ENCODE data around the gene AIFM2. TPM values are rescaled to one million over a fixed set of nuclear protein-coding genes. Genes with fewer than 3 reads are reported as not detected.

Gene AIFM2
- total and polyA plus RNA-seq, 9 of the 15 experiments (the other 6 are each of a cell fraction or from before 2014, with no cell fraction given): 2.7 to 14.1 (median 9.2) TPM

- TF ChIP-seq ZBTB17 (CRISPR knock-in tag; IDR thresholded peaks at IDR 0.05) (0 out of 2 replicates have a peak, but pooled peaks have one; percentile 25), THAP12 (CRISPR knock-in tag; IDR thresholded peaks at IDR 0.05) (no peak), ZNF830 (CRISPR knock-in tag; IDR thresholded peaks at IDR 0.05) (no peak), EP400 (IDR thresholded peaks at IDR 0.05) (peak; percentile 70), ETS1 (conservative IDR thresholded peaks at IDR 0.05; ENCODE audit: control insufficient read depth, low read depth, low read length) (0 out of 2 replicates have a peak, but pooled peaks have one; percentile 64), ZNF592 (IDR thresholded peaks at IDR 0.05) (peak; percentile 59), PHB2 (IDR thresholded peaks at IDR 0.05; ENCODE audit: low read depth) (no peak), ESRRA (IDR thresholded peaks at IDR 0.05; ENCODE audit: borderline replicate concordance, low read depth) (peak; percentile 99), BACH1 (tag; IDR thresholded peaks at IDR 0.05) (peak; percentile 83), ZNF134 (CRISPR knock-in tag; conservative IDR thresholded peaks at IDR 0.05) (no peak), RNF2 (IDR thresholded peaks at IDR 0.05) (no peak), GATAD2A (IDR thresholded peaks at IDR 0.05) (0 out of 2 replicates have a peak, but pooled peaks have one; percentile 53), MAFF (IDR thresholded peaks at IDR 0.05; ENCODE audit: low read length) (no peak; the same call in 1 of the 2 replicates), IRF9 (tag; IDR thresholded peaks at IDR 0.05) (no peak), RBM25 (IDR thresholded peaks at IDR 0.05; ENCODE audit: low read depth, low read length, severe bottlenecking) (no peak), MNT (conservative IDR thresholded peaks at IDR 0.05) (peak; percentile 11 to 64; a peak in 1 of 4 replicates), SIRT6 (IDR thresholded peaks at IDR 0.05; ENCODE audit: low read depth, low read length) (no peak)
Observed at GRCh38 chr10:70132098-70133029, at the start of gene AIFM2 (continued).
